Daoy (cell line): Measurements from ENCODE around the gene CSMD2. TPM values are rescaled to one million over a fixed set of nuclear protein-coding genes. Genes with fewer than 3 reads are reported as not detected.

Experiments used
- DNase-seq: peaks from one replicate; pipeline ENCODE4 v3.0.0-alpha.2; 2015; ENCODE audit warnings: low read depth
- total RNA-seq: library from RNA; depleted of rRNA; stranded (reverse); fragments of >200 nt; shearing (Covaris generic); gene quantifications from 2 replicates; pipeline ENCODE4 v1.2.3, GENCODE V29; 2014

The CSMD2 gene
- total RNA-seq, 1 experiment from 2014 or later: 5.0 TPM

DNA sequence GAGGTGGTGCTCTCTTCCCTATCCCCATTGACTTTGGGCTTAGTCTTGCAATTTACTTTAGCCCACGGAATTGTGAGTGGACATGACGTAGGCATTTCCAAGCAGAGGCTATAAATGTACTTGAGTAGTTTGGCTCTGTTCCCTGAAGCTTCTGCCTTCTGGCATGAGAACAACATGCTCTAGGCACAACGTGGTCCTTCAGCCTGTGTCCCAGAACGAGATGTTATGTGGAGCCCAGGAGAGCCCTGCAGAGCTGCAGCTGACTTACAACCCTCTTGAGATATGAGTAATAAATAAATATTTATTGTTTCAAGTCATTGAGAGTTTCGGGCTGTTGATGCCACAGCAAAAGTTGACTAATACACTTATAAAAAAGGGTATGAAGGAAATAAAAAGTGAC, 406.3 kb downstream of the CSMD2 start:
- no peak for DNase-seq

DNA sequence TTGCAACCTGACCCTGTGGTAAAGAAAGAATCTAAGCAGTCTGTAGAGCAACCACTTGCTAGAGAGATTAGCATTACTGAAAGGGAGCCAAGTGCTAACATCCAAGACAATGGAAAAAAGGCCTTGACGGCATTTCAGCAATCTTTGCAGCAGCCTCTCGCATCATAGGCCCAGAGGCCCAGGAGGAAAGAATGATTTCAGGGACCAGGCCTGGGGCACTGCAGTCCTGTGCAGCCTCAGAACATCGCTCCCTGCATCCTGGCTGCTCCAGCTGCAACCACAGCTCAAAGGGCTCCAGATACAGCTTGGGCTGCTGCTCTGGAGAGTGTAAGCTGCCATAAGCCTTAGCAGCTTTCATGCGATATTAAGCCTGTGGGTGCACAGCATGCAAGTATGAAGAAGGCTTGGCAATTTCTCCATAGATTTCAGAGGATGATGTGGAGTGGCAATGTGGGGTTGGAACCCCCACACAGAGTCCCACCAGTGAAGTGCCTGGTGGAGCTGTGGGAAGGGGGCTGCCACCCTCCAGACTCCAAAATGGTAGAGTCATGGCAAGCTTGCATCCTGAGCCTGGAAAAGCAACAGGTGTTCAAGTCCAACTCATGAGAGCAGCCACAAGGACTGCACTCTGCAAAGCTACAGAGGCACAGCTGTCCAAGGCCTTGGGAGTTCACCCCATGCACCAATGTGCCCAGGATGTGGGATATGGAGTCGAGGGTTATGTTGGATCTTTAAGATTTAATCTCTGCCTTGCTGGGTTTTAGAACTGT, 411.8 kb downstream of the CSMD2 start:
- DNase-seq: no peak

DNA sequence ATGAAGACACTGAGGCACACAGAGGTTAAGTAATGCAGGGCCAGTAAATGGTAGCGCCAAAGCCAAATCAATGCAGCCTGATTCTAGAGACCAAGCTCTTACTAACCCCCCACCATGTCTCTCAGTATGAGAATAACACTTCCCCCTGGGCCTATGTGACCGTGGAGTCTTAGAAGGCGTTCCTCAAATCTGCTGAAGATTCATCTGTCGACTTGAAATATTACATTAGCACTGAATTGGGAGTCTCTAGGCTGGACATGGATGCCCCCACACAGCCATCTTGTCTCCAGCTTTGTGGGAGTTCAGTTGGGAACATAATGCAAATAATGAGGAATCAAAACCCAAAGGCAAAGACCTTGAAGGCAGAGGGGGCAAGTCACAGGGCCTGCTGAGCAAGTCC, 419.1 kb downstream of the CSMD2 start:
- DNase-seq: no peak

DNA sequence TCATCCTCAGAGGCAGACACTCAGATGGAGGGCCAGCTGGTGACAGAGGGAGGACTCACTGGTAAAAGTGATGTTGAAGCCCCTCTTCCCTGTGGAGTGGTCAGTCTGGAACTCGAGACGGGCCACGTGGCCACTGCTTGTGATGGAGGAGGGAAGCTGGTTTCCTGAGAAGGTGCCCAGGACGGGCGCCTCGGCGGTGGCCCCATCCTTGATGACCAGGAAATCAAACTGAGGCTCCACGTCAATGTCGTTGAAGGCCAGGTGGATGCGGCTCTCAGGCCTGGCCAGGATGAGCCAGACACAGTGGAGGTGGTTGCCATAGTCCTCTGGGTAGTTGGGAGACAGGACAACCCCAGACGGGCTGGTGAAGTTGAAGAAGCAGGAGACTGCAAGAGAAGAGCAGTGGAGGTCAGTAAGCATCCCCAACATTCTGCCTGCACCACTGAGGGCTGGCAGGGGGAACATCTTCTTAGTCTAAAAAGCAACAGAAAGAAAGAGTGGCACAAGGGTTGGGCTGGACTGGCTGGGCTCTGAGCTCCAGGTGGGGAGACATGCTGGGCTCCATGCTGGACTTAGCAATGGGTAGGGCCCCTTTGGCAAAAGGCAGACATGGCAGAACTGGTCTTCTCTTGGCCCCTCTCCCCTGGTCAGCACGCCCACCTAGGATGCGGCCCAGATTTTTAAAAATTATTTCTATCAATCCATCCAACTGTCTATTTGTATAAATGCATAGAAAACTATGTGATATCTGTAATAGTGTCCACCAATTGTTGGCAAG, 421.6 kb downstream of the CSMD2 start:
- DNase-seq: no peak

DNA sequence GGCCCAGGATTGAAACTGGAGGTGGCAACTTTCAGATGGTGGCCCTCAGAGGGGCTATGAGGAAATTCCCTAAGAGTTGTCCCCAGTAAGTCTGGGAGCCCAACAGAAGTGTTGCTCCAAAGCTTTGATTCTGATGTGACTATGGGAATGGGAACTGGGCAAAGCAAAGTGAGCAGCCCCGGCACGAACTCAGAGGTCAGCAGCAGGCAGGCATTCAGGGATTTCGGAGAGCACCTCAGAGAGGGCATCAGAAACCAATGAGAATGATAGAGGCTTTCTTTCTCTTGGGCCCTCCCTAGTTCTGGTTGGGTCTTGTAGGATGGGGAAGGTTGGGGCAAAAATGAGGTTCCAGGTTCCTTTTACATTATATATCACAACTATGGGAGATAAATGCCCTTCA, 422.4 kb downstream of the CSMD2 start:
- no peak for DNase-seq

DNA sequence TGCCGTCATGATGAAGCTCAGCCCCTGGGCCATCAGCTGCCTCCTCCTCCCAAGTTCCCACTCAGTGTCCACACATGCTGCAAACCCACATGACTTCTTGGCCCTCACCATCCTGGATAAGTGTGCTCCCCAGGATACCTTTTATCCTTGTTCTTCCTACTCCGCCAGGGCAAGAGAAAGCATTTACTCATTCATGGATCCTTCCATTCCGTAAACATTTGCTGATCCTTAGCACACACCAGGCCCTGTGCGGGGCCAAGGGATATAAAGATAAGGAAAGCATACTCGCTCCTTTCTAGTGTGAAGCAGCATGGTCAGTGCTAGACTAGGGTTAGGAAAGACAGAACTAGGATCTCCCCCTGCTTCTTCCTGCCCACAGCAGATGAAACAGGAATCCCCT, 423.3 kb downstream of the CSMD2 start:
- no peak for DNase-seq

DNA sequence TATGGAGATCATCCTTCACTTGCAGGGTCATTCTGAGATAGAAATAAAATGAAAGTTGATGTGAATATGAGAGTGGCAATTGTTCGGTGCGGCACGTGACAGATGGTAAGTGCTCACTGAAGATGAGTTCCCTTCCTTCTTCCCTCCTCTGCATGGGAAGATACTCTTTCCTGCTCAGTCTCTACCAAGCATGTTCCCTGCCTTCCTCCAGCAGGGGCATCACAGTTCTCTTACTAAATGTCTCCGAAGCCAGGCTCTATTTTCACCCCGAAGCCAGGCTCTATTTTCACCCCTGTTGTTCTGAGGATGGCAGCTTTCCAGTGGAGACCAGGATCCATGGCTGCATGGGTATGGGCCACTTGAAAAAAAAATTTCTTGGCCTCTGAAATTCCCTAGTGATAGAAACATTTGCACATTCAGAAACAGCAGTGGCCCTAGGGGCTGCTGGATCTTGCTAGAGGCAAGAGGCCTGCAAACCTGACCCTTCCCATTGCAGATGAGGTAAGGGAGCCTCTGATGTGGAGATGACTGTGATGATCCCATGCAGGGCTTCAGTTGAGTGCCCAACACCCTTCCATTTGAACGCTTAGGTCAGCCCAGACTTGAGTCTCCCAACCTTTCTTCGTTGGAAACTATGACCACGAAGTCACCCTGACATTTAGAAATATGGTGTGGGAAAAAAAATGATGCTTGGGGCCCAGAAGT, 424.8 kb downstream of the CSMD2 start:
- no peak for DNase-seq

DNA sequence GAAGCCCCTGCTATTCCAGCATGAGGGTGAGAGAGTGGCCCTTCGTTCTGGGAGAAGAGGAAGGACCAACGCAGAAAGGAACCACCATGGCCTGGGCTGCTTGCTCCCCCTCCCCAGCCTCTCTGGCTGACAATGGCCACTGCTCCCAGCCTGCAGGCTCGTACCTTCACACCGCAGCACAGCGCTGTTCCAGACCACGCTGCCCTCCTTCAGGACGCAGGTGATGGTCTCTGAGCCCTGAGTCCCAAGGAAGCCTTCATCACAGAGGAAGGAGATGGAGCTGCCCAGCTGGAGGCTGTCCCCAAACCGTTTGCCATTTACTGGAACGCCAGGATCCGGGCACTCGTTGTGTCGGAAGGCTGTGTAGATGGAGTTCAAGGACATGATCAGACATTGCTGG, 426.1 kb downstream of the CSMD2 start:
- no peak for DNase-seq

DNA sequence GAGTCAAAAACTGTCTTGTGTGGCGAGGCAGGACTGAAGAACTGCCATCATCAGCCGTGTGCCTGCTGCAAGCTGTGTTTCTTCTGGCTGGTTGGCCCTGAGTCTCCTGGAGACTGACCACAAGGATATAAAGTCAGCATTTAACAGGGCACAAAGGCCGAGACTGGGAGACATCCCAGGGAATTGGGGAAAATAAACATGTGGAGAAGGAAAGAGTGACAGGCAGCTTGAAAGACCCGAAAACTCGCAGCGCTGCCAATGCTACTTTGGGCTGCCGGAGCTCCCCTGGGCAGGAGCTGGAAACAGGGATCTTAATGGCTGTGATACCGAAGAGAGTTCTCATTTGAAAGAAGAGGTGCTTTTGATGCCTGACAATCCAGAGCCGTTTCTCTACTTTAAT, 426.5 kb downstream of the CSMD2 start:
- no peak for DNase-seq

DNA sequence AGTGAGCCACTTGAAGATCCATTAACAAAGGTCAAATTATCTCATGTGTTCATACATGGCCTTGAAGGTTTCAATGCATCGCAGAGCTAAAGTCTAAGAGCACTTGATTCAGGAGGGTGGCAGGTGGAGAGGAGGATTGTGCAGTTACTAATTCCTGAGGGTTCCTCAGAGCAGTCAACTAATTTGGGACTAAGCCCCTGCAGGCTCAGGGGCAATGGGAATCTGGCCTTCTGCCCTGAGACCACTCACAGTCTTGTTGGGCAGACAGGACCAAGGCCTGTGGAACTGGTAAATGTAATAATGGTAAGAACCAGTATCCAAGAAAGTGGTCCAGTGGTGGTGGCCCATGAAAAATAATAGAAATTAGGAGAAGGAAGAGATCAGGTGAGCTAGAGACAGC, 428.5 kb downstream of the CSMD2 start:
- no peak for DNase-seq

DNA sequence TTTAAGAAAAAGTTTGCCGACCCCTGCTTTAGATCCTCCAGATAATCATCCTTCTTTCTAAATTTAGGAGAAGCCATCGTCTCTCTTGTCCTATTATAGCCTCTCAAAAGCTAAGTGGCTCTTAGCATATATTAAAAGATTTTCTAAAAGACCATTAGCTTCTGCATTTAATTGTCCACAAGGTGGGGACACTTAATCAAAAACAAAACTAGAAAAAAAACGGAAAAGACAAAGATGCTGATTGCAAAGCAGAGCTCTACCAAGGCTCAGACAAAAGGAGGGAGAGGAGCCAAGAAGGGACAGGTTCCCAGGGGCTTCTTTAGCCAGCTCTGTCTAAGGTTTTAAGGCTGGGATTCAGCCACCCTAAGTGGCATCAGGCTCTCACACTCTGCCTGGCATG, 429.4 kb downstream of the CSMD2 start:
- no peak for DNase-seq

DNA sequence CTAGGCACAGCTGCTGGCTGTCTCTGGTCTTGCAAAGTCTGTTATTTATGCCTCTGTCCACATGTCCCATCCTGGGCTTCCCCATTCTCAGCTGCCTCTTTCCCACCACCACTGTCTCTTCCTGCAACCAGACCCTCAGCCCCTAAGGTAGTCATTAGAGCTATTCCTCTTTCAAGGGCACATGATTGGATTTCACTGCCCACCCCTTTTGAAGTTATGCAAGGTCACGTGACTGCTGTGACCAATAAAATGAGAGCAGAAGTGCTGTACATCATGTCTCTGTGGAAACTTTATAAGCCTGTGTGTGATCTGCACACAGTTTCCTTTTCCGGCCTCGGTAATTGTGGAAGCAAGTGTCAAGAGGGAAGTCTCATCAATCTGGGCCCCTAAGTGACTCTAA, 437.7 kb downstream of the CSMD2 start:
- no peak for DNase-seq

DNA sequence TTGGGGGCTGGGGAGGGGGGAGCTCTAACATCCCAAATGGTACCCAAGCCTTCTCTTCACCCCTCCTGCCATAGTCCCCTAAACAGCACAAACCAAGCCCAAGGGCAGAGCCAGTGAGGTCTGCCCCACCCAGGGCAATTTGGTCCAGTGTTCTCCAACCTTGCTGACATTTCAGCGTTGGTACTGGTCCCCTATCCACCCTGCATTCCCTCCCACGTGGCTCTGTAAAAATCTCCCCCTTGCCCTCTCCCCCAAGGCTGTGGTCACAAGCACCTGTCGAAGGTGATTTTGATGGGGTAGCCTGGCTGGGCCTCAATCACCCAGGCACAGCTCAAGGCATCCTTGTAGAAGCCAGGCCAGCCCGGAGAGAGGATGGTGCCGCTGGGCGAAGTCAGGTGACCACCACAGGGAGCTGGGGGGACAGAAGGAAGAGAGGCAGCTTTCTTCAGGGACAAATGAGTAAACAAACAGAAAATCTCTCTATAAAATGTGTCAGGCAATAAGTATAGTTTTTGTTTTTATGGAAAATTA, 438.7 kb downstream of the CSMD2 start:
- DNase-seq: no peak

DNA sequence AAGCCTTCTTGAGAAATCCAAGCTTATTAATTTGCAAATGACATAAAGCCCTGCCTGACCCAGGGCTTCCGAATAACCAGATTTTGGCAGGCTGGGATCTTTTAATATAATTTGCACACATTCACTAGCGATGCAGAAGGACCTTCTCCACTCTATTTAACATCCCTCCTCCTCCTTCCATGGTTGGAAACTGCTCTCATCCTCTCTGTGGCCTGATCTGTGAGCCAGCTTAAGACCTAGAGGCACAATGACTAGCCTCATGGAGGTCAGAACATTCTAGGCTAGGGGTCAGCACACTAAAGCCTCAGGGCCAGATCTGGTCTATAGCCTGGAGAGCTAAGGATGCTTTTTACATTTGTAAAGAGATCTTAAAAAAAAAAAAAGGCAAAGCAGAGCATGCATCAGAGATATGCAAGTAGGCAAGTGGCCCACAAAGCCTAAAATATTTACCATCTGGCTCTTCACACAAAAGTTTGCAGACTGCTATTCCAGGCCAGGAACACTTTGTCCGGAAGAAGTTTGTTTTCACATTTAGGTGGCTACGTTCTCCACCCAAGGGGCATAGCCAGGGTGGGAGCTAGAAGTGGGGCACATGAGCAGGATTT, 439.4 kb downstream of the CSMD2 start:
- no peak for DNase-seq

DNA sequence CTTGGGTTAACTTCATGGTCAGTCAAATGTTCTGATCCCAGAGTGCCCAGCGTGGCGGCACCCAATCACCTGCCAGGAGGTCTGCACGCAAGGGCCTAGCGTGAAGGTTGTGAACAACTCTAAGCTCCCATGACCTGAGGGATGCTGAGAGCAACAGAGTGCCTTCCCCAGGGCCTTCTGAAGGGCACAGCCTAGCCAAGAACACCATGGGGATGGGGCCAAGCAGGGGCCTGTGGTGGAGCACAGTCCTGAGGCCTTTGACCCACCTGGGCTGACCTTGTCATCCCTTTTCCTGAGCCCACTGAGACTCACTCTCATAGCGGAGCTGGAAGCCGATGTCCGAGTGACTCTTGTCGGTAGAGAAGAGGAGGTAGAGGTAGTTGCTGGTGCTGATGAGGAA, 440.0 kb downstream of the CSMD2 start:
- no peak for DNase-seq

DNA sequence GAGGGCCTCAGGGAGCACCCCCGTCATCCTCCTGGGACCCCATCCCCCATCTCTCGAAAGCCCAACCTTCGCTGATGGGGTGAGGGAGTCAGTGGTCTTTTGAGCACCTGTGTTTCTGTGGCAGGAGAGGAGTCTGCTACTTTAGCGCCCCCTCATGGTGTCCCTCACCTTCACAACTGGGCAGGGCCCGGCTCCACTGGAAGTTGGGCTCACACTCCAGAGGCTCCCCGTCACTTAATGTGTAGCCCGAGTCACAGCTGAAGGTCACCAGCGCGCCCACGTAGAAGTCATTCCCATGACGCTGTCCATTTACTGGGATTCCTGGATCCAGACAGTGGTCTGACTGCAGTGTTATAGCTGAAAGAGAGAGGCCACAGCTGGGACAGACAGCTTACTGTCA, 440.7 kb downstream of the CSMD2 start:
- no peak for DNase-seq

DNA sequence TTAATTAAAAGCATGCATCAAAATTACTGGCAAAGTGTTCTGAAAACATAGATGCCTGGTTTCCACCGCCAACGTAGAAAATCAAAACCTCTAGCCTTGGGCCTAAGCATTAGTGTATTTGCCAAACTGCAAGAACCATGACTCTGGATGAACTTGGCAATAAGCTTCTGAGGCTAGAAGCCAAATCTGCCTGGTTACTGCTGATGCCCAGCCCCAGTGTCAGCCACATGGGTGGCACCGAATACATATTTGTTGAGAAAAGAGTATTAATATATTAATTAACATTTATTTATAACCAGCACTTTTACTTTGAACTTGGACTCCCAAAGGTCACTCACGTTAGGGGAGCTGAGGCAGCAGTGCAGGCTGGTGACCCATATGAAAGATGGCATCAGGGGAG, 441.8 kb downstream of the CSMD2 start:
- DNase-seq: no peak

DNA sequence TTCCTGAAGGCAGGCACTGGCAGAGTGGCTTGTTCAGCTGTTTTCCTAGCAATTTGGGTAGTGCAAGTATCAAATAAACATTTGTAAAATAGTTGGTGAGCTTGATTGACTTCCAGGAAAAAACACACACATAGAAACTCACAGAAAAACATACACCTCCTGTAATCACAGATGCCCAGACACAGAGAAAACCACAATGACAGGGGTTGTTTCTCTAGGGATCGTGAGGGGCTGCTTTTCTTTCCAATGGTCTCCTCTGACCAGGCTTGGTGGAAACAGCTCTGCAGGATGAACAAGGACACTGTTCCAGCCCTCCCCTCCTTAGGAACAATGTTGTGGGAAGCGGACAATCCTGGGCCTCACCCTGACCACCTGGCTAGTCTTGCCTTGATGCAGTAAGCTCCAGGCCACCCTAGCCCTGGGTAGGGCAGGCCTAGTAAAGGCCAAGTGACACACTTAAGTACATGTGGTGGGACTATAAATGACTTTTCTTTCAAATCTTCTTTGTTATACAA, 443.7 kb downstream of the CSMD2 start:
- DNase-seq: no peak

DNA sequence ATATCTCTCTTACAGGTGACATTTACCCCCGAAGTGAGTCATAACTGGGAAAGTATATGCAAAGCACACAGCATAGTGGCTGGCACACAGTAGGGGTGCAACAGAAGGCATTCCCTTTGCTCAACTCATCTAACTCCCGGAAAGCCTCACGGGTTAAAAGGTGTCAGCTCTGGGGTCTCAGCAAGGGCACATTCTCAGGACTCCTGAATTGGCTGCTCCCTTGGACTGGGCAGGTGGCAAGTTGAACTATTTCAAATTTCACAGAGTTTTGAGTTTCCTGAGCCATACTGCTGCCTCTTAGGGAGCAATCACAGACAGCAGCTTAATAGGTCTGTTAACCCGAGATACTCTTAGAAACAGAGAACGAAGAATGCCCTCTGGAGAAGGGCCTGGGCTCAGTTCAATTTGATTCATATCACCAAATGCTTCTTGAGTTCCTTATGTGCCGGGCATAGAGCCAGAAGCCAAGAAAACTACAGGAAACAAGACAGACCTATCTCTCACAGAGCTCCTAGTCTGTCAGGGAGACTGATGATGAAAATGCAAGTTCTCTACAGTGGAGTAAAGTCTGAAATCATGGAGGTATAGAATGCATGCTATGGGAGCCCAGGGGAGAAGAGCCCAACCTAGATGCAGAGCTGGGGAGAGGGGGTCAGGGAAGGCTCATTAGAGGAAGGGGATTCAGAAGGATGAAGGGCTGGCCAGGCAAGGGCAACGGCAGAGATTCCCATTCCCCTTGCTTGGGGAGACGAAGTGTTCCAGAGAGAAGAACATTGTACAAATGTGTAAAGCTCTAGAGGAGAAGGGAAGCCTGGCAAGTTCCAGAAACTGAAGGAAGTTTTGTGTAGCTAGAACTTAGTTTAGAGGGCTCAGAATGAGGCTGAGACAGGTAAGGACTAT, 445.0 kb downstream of the CSMD2 start:
- no peak for DNase-seq

DNA sequence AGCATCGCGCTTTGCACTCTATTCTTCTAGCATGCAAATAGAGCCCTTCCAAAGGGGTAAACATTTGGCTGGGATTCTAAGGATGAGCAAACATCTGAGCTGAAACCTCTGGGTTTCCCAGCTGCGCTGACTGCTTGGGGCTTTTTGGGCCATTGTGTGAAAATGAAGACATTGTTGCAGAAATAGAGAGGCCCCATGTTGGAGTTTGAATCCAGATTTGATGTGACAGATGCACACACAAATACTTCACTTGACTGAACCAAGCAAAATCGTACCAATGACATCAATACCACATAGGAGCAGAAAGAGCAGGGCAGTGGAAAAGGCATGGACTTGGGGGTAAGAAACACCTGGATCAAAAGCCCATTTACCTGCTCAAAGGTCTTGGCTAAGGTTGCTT, 445.7 kb downstream of the CSMD2 start:
- no peak for DNase-seq

DNA sequence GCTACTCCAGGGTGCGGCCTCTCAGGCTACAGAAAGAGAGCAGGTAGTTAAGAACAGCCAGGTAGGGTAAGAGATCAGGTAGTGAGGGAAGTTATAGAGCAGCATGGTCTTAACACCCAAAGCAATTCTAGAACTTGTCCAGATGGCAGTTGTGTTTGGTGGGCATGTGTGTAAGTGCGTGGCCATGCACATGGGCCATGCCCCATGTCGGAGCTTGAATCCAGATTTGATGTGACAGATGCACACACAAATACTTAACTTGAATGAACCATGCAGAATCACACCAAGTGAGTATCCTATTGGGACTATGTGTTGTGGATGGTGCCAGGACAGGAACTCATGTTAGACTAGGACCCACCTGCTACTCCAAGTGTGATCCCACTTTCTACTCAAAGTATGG, 446.8 kb downstream of the CSMD2 start:
- no peak for DNase-seq
